ENCODE data around the gene PPP6R2.
A peak's percentile ranks its signal among the peaks of the same experiment; 100 is the strongest.

PPP6R2 gene

GRCh38 chr22:50443801-50444625, 100.9 kb downstream of the PPP6R2 start:
- Histone ChIP-seq H3K4me3 (ENCODE audit: low read length in 2 of 2) (peak overlapping the region in 1 of 2 donors; percentile 30), H2AK5ac (ENCODE audit: low read depth, low read length) (no peak overlapping the region), H3K27me3 (ENCODE audit: control insufficient read depth in 3 of 3, insufficient read depth in 3 of 3, low read depth in 1 of 3, low read length in 3 of 3) (no peaks in the 10 kb centered on the region), H2AFZ (ENCODE audit: low read length) (no peak overlapping the region), H2BK120ac (ENCODE audit: low read depth, low read length) (no peak overlapping the region), H2BK5ac (ENCODE audit: low read length) (peak overlapping the region; percentile 24), H3K27ac (replicated peaks; ENCODE audit: low read length) (no peak overlapping the region), H3K79me1 (ENCODE audit: low read depth, low read length) (peaks cover 3% of the 10 kb centered on the region), H3K14ac (ENCODE audit: low read length) (peak overlapping the region; percentile 31), H3K4me2 (ENCODE audit: insufficient read depth, low read length, poor library complexity, severe bottlenecking) (no peak overlapping the region), H3K36me3 (replicated peaks in 1 of 2; ENCODE audit: control insufficient read depth in 2 of 2, insufficient read depth in 2 of 2, low read length in 2 of 2) (peaks cover 43 to 88% of the 10 kb centered on the region in 2 donors), H3K18ac (ENCODE audit: low read length) (peak overlapping the region; percentile 64), H4K91ac (ENCODE audit: low read depth, low read length, poor library complexity) (peak overlapping the region; percentile 43), H3K9me3 (replicated peaks in 1 of 2; ENCODE audit: control insufficient read depth in 2 of 2, insufficient read depth in 1 of 2, low read depth in 1 of 2, low read length in 2 of 2) (no peaks in the 10 kb centered on the region), H3K23ac (ENCODE audit: low read depth, low read length, poor library complexity) (peak overlapping the region; percentile 85), H4K8ac (ENCODE audit: low read depth, low read length) (no peak overlapping the region), H3K4ac (ENCODE audit: low read length) (no peak overlapping the region), H3K9ac (ENCODE audit: low read depth, low read length, poor library complexity) (no peak overlapping the region), H2BK12ac (ENCODE audit: low read length) (no peak overlapping the region), H2BK15ac (ENCODE audit: low read length) (no peak overlapping the region), H3K4me1 (ENCODE audit: control insufficient read depth in 2 of 2, insufficient read depth in 1 of 2, low read depth in 1 of 2, low read length in 2 of 2) (peaks cover 0 to 4% of the 10 kb centered on the region in 2 donors)
- no CpG with 5 or more reads among the region's 28 CpGs for WGBS, 2 donors (ENCODE audit: extremely low coverage in 2 of 2, insufficient read length in 2 of 2, insufficient replicate concordance in 1 of 2)
- no peak for DNase-seq (ENCODE audit: low spot score)

GRCh38 chr22:50444663-50445062, 101.5 kb downstream of the PPP6R2 start:
- no peak overlapping the region for H3K4me2 ChIP-seq (ENCODE audit: insufficient read depth, low read length, poor library complexity, severe bottlenecking)
- H2BK5ac ChIP-seq (ENCODE audit: low read length), result no peak overlapping the region
- H4K91ac ChIP-seq (ENCODE audit: low read depth, low read length, poor library complexity), result no peak overlapping the region
- H3K27me3 ChIP-seq (ENCODE audit: control insufficient read depth in 3 of 3, insufficient read depth in 3 of 3, low read depth in 1 of 3, low read length in 3 of 3), result no peaks in the 10 kb centered on the region
- peaks cover 40 to 86% of the 10 kb centered on the region in 2 donors for H3K36me3 ChIP-seq (replicated peaks in 1 of 2; ENCODE audit: control insufficient read depth in 2 of 2, insufficient read depth in 2 of 2, low read length in 2 of 2)
- WGBS, 2 donors (ENCODE audit: extremely low coverage in 2 of 2, insufficient read length in 2 of 2, insufficient replicate concordance in 1 of 2), result no CpG with 5 or more reads among the region's 5 CpGs
- H3K14ac ChIP-seq (ENCODE audit: low read length), result no peak overlapping the region
- peak overlapping the region; percentile 85 for H3K23ac ChIP-seq (ENCODE audit: low read depth, low read length, poor library complexity)
- peak overlapping the region; percentile 82 for H4K8ac ChIP-seq (ENCODE audit: low read depth, low read length)
- peaks cover 3% of the 10 kb centered on the region for H3K79me1 ChIP-seq (ENCODE audit: low read depth, low read length)
- H2AK5ac ChIP-seq (ENCODE audit: low read depth, low read length), result no peak overlapping the region
- no peak overlapping the region for H3K18ac ChIP-seq (ENCODE audit: low read length)
- no peak overlapping the region for H2BK15ac ChIP-seq (ENCODE audit: low read length)
- no peak overlapping the region for H2BK120ac ChIP-seq (ENCODE audit: low read depth, low read length)
- no peak overlapping the region for H3K9ac ChIP-seq (ENCODE audit: low read depth, low read length, poor library complexity)
- H3K4me1 ChIP-seq (ENCODE audit: control insufficient read depth in 2 of 2, insufficient read depth in 1 of 2, low read depth in 1 of 2, low read length in 2 of 2), result peaks cover 0 to 4% of the 10 kb centered on the region in 2 donors
- H2BK12ac ChIP-seq (ENCODE audit: low read length), result no peak overlapping the region
- no peak overlapping the region for H2AFZ ChIP-seq (ENCODE audit: low read length)
- H3K4ac ChIP-seq (ENCODE audit: low read length), result no peak overlapping the region
- no peak overlapping the region for H3K27ac ChIP-seq (replicated peaks; ENCODE audit: low read length)
- no peak overlapping the region for H3K4me3 ChIP-seq (ENCODE audit: low read length in 2 of 2)
- H3K9me3 ChIP-seq (replicated peaks in 1 of 2; ENCODE audit: control insufficient read depth in 2 of 2, insufficient read depth in 1 of 2, low read depth in 1 of 2, low read length in 2 of 2), result peaks cover 0 to under 1% of the 10 kb centered on the region in 2 donors
- DNase-seq (ENCODE audit: low spot score), result no peak

GRCh38 chr22:50445071-50445879, 102.1 kb downstream of the PPP6R2 start:
- H2BK5ac ChIP-seq (ENCODE audit: low read length), result no peak overlapping the region
- no peak overlapping the region for H3K4me2 ChIP-seq (ENCODE audit: insufficient read depth, low read length, poor library complexity, severe bottlenecking)
- no peak overlapping the region for H2AFZ ChIP-seq (ENCODE audit: low read length)
- no peak overlapping the region for H3K9ac ChIP-seq (ENCODE audit: low read depth, low read length, poor library complexity)
- H3K36me3 ChIP-seq (replicated peaks in 1 of 2; ENCODE audit: control insufficient read depth in 2 of 2, insufficient read depth in 2 of 2, low read length in 2 of 2), result peaks cover 38 to 83% of the 10 kb centered on the region in 2 donors
- peak overlapping the region; percentile 37 for H3K4ac ChIP-seq (ENCODE audit: low read length)
- DNase-seq (ENCODE audit: low spot score), result no peak
- no peak overlapping the region for H2BK12ac ChIP-seq (ENCODE audit: low read length)
- H3K27ac ChIP-seq (replicated peaks; ENCODE audit: low read length), result no peak overlapping the region
- peak overlapping the region; percentile 37 for H2AK5ac ChIP-seq (ENCODE audit: low read depth, low read length)
- no peaks in the 10 kb centered on the region for H3K27me3 ChIP-seq (ENCODE audit: control insufficient read depth in 3 of 3, insufficient read depth in 3 of 3, low read depth in 1 of 3, low read length in 3 of 3)
- H2BK15ac ChIP-seq (ENCODE audit: low read length), result no peak overlapping the region
- no peak overlapping the region for H2BK120ac ChIP-seq (ENCODE audit: low read depth, low read length)
- peaks cover 0 to 4% of the 10 kb centered on the region in 2 donors for H3K9me3 ChIP-seq (replicated peaks in 1 of 2; ENCODE audit: control insufficient read depth in 2 of 2, insufficient read depth in 1 of 2, low read depth in 1 of 2, low read length in 2 of 2)
- peak overlapping the region; percentile 85 for H3K23ac ChIP-seq (ENCODE audit: low read depth, low read length, poor library complexity)
- H3K18ac ChIP-seq (ENCODE audit: low read length), result peak overlapping the region; percentile 13
- H3K4me3 ChIP-seq (ENCODE audit: low read length in 2 of 2), result no peak overlapping the region
- H4K91ac ChIP-seq (ENCODE audit: low read depth, low read length, poor library complexity), result no peak overlapping the region
- WGBS, 2 donors (ENCODE audit: extremely low coverage in 2 of 2, insufficient read length in 2 of 2, insufficient replicate concordance in 1 of 2), result no CpG with 5 or more reads among the region's 30 CpGs
- H3K14ac ChIP-seq (ENCODE audit: low read length), result no peak overlapping the region
- H4K8ac ChIP-seq (ENCODE audit: low read depth, low read length), result peak overlapping the region; percentile 82
- peaks cover 0 to 4% of the 10 kb centered on the region in 2 donors for H3K4me1 ChIP-seq (ENCODE audit: control insufficient read depth in 2 of 2, insufficient read depth in 1 of 2, low read depth in 1 of 2, low read length in 2 of 2)
- H3K79me1 ChIP-seq (ENCODE audit: low read depth, low read length), result peaks cover 5% of the 10 kb centered on the region

Data from neuronal stem cell (in vitro differentiated cells).